RKO (cell line): ENCODE results near the gene MAPK4.
A peak's percentile ranks its signal among the peaks of the same experiment; 100 is the strongest.

Experiments
- DNase-seq: peaks from one replicate; pipeline ENCODE4 v3.0.0-alpha.2; 2016; ENCODE audit warnings: low spot score

MAPK4 gene

GRCh38 chr18:50623694-50624352, 63.9 kb downstream of the MAPK4 start:
- DNase-seq, result no peak

- no peak for DNase-seq
Observed at GRCh38 chr18:50624981-50625380, 65.1 kb downstream of the MAPK4 start.

GRCh38 chr18:50626317-50626716, 66.4 kb downstream of the MAPK4 start:
- DNase-seq, result no peak

- DNase-seq, result no peak
Observed at GRCh38 chr18:50627594-50628532, 68.0 kb downstream of the MAPK4 start.

GRCh38 chr18:50628533-50628905, 68.6 kb downstream of the MAPK4 start:
- DNase-seq, result no peak

GRCh38 chr18:50629148-50629631, 69.3 kb downstream of the MAPK4 start:
- no peak for DNase-seq

- no peak for DNase-seq
Observed at GRCh38 chr18:50630895-50631294, 71.0 kb downstream of the MAPK4 start.

GRCh38 chr18:50632895-50633515, 73.1 kb downstream of the MAPK4 start:
- DNase-seq, result no peak

- DNase-seq, result no peak
Observed at GRCh38 chr18:50633992-50634391, 74.1 kb downstream of the MAPK4 start.

GRCh38 chr18:50636366-50637057, 76.6 kb downstream of the MAPK4 start:
- no peak for DNase-seq

GRCh38 chr18:50638016-50638883, 78.4 kb downstream of the MAPK4 start:
- no peak for DNase-seq

GRCh38 chr18:50638884-50639420, 79.1 kb downstream of the MAPK4 start:
- no peak for DNase-seq

GRCh38 chr18:50639711-50640110, 79.8 kb downstream of the MAPK4 start:
- no peak for DNase-seq

- no peak for DNase-seq
Observed at GRCh38 chr18:50642439-50642838, 82.6 kb downstream of the MAPK4 start.

- DNase-seq, result no peak
Observed at GRCh38 chr18:50644146-50644545, 84.3 kb downstream of the MAPK4 start.

- peak; percentile 8 for DNase-seq
Observed at GRCh38 chr18:50644807-50645206, 84.9 kb downstream of the MAPK4 start.

- no peak for DNase-seq
Observed at GRCh38 chr18:50647237-50647636, 87.3 kb downstream of the MAPK4 start.

GRCh38 chr18:50647792-50648191, 87.9 kb downstream of the MAPK4 start:
- DNase-seq, result no peak

- no peak for DNase-seq
Observed at GRCh38 chr18:50649821-50650220, 89.9 kb downstream of the MAPK4 start.

GRCh38 chr18:50651334-50651733, 91.4 kb downstream of the MAPK4 start:
- no peak for DNase-seq
